ENCODE measurements around the gene ZNF823.
A peak's percentile ranks its signal among the peaks of the same experiment; 100 is the strongest.

The ZNF823 gene

GRCh38 chr19:11737964-11738745 is 591 bp downstream of the ZNF823 start:
- DNase-seq (ENCODE audit: low spot score), result no peak

GRCh38 chr19:11736696-11737095 is 2.0 kb downstream of the ZNF823 start:
- peak; percentile 8 for DNase-seq (ENCODE audit: low spot score)

DNA sequence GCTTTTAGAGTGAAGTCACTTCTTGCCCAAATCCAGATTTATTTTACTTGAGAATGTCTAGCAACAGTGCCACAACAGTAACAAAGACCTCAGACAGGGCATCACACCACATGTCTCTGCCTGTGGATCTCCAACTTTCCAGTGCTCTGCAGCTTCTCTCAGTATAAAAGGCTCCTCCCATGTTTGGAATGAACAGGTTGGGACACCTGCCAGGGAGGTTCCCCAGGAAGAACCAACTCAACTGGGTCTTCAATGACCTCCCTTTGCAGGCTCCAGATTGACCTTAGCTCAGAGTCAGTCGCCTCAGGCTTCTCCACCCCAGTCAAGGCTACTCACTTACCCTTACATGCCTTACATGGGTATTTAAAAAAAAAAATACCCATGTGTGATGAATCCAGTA is 3.4 kb downstream of the ZNF823 start:
- DNase-seq (ENCODE audit: low spot score), result no peak

GRCh38 chr19:11729586-11729985 is 9.2 kb downstream of the ZNF823 start:
- no peak for DNase-seq (ENCODE audit: low spot score)

- DNase-seq (ENCODE audit: low spot score), result no peak
Measured at GRCh38 chr19:11722414-11722813, 16.3 kb downstream of the ZNF823 start.

GRCh38 chr19:11721681-11722080 is 17.1 kb downstream of the ZNF823 start:
- DNase-seq (ENCODE audit: low spot score), result no peak

DNA sequence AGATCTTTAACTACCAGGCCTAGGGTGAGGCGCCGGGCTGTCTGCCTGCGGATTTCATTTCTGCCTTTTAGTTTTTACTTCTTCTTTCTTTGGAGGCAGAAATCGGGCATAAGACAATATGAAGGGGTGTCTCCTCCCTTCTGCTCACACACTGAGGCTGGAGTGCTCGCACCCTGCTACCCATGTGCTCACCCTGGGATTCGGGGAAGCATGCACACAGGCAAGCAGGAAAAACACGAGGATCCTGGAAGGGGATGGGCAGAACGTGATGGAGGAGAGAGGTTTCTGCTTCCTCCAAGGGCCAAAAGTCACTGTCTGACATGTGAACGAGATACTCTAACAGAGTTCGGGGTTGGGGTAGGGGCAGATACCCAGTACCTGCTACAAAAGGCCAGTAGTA is 28.4 kb downstream of the ZNF823 start:
- no peak for DNase-seq (ENCODE audit: low spot score)

- no peak for DNase-seq (ENCODE audit: low spot score)
Measured at GRCh38 chr19:11708457-11708856, 30.3 kb downstream of the ZNF823 start.

DNA sequence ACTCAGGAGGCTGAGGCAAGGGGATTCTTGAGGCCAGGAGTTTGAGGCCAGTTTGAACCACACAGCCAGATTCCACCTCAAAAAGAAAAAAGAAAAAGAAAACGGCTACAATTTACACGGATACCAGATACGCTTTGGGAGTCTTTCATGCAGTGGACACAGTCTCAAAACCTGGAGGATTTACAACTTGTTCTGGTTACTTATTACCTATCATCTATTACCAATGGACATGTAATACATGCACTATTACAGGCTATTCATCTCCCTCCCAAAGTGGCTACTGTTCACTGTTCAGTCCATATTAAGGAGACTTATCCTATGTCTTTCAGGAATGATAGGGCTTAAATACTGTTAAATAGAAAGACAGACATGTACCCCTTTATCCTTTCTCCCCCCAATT is 33.3 kb downstream of the ZNF823 start:
- no peak for DNase-seq (ENCODE audit: low spot score)

GRCh38 chr19:11704626-11705025 is 34.1 kb downstream of the ZNF823 start:
- DNase-seq (ENCODE audit: low spot score), result no peak

GRCh38 chr19:11699931-11700794 is 38.6 kb downstream of the ZNF823 start:
- peak; percentile 29 for DNase-seq (ENCODE audit: low spot score)

DNA sequence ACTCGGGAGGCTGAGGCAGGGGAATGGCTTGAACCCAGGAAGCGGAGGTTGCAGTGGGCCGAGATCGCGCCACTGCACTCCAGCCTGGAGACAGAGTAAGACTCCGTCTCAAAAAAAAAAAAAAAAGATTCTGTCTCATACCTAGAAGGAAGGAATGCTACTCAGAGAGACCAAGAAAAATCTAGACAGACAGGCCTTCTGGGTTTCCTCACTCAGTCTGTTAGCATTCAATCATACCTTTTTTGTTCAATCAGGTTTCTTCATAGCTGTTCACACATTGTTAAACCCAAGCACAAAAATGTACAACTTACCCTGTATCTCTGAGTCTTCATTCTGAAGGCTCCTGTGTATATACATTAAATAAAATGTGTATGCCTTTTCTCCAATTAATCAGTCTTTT is 40.5 kb downstream of the ZNF823 start:
- DNase-seq (ENCODE audit: low spot score), result no peak

DNA sequence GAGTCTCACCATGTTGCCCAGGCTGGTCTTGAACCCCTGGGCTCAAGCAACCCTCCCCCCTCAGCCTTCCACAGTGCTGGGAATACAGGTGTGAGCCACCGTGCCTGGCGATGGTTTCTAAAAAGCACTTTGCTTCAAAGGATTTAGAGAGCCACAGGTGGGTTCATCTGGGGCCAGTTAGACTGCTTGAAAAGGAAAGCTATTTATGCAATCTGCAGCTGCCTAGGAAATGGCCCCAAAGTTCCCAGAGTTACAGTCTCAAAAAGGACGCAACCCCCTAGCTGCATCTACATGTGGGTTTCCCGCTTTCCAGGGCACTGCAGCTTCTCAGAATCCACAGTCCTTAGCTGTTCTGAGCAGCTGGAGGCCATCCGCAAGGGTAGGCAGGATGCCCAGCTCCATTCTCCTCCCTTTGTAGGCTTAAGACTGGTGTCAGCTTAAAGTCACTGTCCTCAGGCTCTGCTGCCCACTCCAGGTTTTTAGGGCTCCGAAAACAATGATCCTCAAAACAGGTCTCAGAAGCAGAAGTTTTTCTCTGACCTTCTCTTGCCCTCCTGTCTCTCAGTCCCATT is 41.4 kb downstream of the ZNF823 start:
- no peak for DNase-seq (ENCODE audit: low spot score)

DNA sequence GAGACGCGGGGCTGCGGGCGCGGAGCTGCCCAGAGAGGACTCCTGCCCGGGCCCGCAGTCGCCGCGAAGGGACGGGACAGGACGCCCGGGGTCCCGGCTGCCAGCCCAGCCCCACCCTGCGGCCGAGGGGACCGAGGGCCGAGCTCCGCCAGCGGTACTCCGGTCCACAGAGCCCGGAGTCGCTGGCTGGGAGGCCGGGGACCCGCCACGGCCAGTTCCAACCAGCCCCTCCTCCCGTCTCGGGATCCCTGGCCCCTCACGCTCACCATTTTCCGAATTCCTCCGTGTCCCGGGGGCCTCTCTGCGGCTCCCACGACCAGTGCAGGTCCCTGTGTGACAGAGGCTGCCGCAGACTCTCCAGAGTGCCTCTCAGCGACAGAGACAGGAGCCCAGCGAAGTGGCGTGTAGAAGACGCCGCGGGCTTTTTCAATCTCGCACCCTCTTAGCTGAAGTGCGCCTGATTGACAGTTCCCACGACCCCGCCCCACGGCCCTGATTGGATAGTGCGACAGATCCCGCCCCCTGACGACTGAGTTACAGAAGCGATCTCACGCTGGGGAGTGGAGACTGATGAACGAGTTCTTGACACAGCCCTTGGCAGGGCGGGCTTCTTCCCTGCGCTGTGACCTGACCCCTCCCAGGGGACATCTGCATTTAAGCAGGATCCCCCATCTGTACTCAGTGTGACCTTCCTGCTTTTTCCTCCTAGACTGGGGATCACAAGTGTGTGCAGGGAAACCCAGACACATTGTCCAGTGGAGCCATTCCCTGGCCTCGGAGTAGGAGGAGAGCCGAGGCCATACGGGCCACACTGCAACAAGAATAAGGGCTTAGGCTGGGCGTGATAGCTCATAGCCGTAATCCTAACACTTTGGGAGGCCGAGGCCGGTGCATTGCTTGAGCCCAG is 44.0 kb downstream of the ZNF823 start:
- peak; percentile 94 for DNase-seq (ENCODE audit: low spot score)

GRCh38 chr19:11693505-11694499 is 44.9 kb downstream of the ZNF823 start:
- DNase-seq (ENCODE audit: low spot score), result no peak

GRCh38 chr19:11692127-11692790 is 46.5 kb downstream of the ZNF823 start:
- DNase-seq (ENCODE audit: low spot score), result no peak

DNA sequence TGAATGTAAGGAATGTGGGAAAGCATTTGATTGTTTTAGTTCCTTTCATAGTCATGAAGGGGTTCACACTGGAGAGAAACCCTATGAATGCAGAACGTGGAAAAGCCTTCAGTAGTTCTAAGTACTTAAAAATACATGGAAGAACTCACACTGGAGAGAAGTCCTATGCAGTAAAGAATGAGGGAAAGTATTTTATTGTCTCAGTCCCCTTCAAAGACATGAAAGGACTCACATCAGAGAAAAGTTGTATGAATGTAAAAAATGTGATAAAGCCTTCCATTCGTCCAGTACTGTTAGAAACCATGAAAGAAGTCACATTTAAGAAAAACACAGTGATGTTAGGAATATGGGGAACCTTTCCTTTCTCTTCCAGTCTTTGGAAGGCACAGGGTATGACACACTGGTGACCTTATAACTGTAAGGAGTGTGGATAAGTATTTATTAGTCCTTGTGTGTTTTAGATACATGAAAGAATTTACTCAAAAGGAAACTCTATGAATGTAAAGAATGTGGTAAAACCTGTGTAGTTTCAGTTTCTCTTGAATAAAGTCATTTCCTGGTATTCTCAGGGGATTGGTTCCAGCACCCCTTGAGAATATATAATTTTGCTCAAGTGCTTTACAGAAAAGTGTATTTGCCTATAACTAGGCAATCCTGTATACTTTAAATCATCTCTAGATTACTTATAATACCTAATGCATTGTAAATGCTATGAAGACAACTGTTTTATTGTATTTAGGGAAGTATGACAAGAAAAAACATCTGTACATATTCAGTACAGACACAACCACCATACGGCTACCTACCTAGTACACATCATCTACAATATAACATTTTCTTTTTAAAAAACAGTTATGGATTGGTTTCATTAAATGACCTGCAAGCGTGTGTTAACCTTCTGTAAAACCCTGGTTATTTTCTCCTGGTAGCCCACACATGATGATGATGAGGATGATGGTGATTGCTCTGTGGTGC is 52.8 kb downstream of the ZNF823 start:
- no peak for DNase-seq (ENCODE audit: low spot score)

GRCh38 chr19:11684987-11685675 is 53.6 kb downstream of the ZNF823 start:
- no peak for DNase-seq (ENCODE audit: low spot score)

All from pons (tissue), 1 donor.